Measurements from ENCODE around the gene CCNL2.

- peak; percentile 96 for TF ChIP-seq CTCF (CRISPR knock-in tag; IDR thresholded peaks at IDR 0.05)
- peak; percentile 75 for TF ChIP-seq SRSF1 (optimal IDR thresholded peaks at IDR 0.05; ENCODE audit: low read depth, low read length)
- no peak; the same call in 1 of the 2 replicates for TF ChIP-seq MEF2D (CRISPR knock-in tag; IDR thresholded peaks at IDR 0.05)
- TF ChIP-seq CERS6 (CRISPR knock-in tag; IDR thresholded peaks at IDR 0.05): no peak
- TF ChIP-seq BCLAF1 (IDR thresholded peaks at IDR 0.05): no peak
- TF ChIP-seq BHLHE40 (IDR thresholded peaks at IDR 0.05; ENCODE audit: low read length): peak; percentile 56
Measured at GRCh38 chr1:1441002-1441888, 42.1 kb upstream of the CCNL2 start.
